ENCODE data around the gene STRN.

DNA sequence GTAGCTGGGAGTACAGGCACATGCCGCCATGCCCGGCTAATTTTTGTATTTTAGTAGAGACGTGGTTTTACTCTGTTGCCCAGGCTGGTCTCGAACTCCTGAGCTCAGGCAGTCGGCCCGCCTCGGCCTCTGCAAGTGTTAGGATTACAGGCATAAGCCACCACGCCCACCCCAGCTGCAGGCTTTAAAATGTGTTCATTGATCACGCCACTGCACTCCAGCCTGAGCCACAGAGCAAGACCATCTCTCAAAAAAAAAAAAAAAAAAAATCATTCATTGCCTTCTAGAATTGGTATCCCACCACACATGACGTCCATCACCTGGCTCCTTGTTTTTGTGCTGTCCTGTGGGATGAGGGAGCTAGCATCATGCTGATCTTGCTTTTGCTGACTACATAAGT is 142.5 kb downstream of the STRN start:
- TF ChIP-seq, protein P1, sequence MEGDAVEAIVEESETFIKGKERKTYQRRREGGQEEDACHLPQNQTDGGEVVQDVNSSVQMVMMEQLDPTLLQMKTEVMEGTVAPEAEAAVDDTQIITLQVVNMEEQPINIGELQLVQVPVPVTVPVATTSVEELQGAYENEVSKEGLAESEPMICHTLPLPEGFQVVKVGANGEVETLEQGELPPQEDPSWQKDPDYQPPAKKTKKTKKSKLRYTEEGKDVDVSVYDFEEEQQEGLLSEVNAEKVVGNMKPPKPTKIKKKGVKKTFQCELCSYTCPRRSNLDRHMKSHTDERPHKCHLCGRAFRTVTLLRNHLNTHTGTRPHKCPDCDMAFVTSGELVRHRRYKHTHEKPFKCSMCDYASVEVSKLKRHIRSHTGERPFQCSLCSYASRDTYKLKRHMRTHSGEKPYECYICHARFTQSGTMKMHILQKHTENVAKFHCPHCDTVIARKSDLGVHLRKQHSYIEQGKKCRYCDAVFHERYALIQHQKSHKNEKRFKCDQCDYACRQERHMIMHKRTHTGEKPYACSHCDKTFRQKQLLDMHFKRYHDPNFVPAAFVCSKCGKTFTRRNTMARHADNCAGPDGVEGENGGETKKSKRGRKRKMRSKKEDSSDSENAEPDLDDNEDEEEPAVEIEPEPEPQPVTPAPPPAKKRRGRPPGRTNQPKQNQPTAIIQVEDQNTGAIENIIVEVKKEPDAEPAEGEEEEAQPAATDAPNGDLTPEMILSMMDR (conservative IDR thresholded peaks at IDR 0.05): no peak
- no peak for TF ChIP-seq EZH2 (IDR thresholded peaks at IDR 0.05; ENCODE audit: low read depth)
